Breast epithelium (tissue), 3 donors: Measurements from ENCODE around the gene CCDC91.

ENCODE experiments used
- CTCF ChIP-seq, 3 donors: fragments of 450-650 bp; IDR thresholded peaks; one replicate each; pipeline ENCODE4 v1.5.1; 2016 to 2017; ENCODE audit warnings: antibody characterized with exemption in 3 of 3, mild to moderate bottlenecking in 3 of 3, moderate library complexity in 3 of 3
- POLR2AphosphoS5 ChIP-seq, 3 donors: sonication (generic); formaldehyde crosslinking; IDR thresholded peaks; one replicate each; pipeline ENCODE4 v1.6.1; 2017; ENCODE audit warnings: antibody characterized with exemption in 3 of 3

GRCh38 chr12:28343713-28344112, 153.5 kb downstream of the CCDC91 start:
- TF ChIP-seq CTCF (IDR thresholded peaks at IDR 0.05) (no peak), POLR2AphosphoS5 (IDR thresholded peaks at IDR 0.05) (no peak)
